Ovary (tissue), 9 donors: Measurements from ENCODE around the gene SHROOM3. TPM values are rescaled to one million over a fixed set of nuclear protein-coding genes. Genes with fewer than 3 reads are reported as not detected.

Experiments
- DNase-seq, 5 donors: peaks; one replicate each; pipeline ENCODE4 v3.0.0-alpha.2; 2019 to 2020
- H3K27ac ChIP-seq, 2 donors: fragments of 200-600 bp; one replicate each; pipeline versions ENCODE4 v1.5.1 to v1.8.0; 2019 to 2022
- H3K27me3 ChIP-seq: fragments of 200-600 bp; one replicate; pipeline ENCODE4 v1.8.0; 2022
- H3K36me3 ChIP-seq: fragments of 200-600 bp; sonication (generic); one replicate; pipeline ENCODE4 v1.5.1; 2019
- H3K4me1 ChIP-seq: one replicate; pipeline ENCODE4 v1.8.1; 2013; ENCODE audit warnings: mild to moderate bottlenecking, moderate library complexity; ENCODE audit not compliant: insufficient read depth
- H3K4me3 ChIP-seq: fragments of 200-600 bp; sonication (generic); one replicate; pipeline ENCODE4 v1.5.1; 2017
- H3K9me3 ChIP-seq, 2 donors: fragments of 200-600 bp in 1 of 2; sonication (generic) in 1 of 2; one replicate each; pipeline versions ENCODE4 v1.5.1 to v1.8.1; 2013 to 2019; ENCODE audit warnings: mild to moderate bottlenecking in 1 of 2, moderate library complexity in 1 of 2
- EP300 ChIP-seq: sonication (generic); formaldehyde crosslinking; IDR thresholded peaks from one replicate; pipeline ENCODE4 v1.6.1; 2017; ENCODE audit warnings: antibody characterized with exemption
- POLR2A ChIP-seq: fragments of 450-650 bp; IDR thresholded peaks from one replicate; pipeline ENCODE4 v1.6.1; 2017; ENCODE audit warnings: antibody characterized with exemption, mild to moderate bottlenecking, moderate library complexity
- WGBS, 3 donors: extraction: QIAGEN DNeasy Blood & Tissue Kit in 1 of 3; methylation state at CpG; one replicate each; pipeline versions ENCODE4 v1.1.5 to v1.1.7; 2013 to 2017; 5-methylcytosine and 5-hydroxymethylcytosine counted together
- intact Hi-C, 4 donors: fragments of 100-400 bp; cut with DNase I; formaldehyde crosslinking; loops; one replicate each; pipeline versions ENCODE4 v1.11.0 to v1.15.1; 2022 to 2023
- polyA plus RNA-seq, 2 donors: library from polyadenylated mRNA; stranded (reverse); fragments of 200-250 nt in 1 of 2; fragments of 350-450 nt in 1 of 2; fragmentation: Illumina TruSeq in 1 of 2; extraction: RNeasy Lipid Tissue Mini Kit (QIAGEN cat#74804) in 1 of 2; gene quantifications; one replicate each; pipeline ENCODE4 v1.2.3, GENCODE V29; 2013 to 2014
- total RNA-seq, 7 donors: library from RNA; depleted of rRNA in 2 of 7; stranded (reverse); fragments of >200 nt in 2 of 7; fragmentation: NEBNext Ultra II Directional in 3 of 7; extraction: Animal tissue kit (Norgen Biotek cat#: 25700) in 3 of 7; gene quantifications; one replicate each; pipeline versions ENCODE4 v1.1.0 to v1.2.4, GENCODE V29; 2016 to 2023
- TF ChIP-seq, protein P1 (sequence below), 3 donors: fragments of 450-650 bp in 2 of 3; fragments of 200-600 bp in 1 of 3; IDR thresholded peaks; one replicate each; pipeline versions ENCODE4 v1.5.1 to v1.8.0; 2016 to 2022; ENCODE audit warnings: antibody characterized with exemption in 3 of 3, mild to moderate bottlenecking in 1 of 3
- donor health status: DM: no; HTN: no; CAD: no; lungs with moderate emphysema.
- donor health status: DM: no; HTN: no; CAD: no.
- donor health status: Bipolar disorder and iron deficiency.
- donor health status: DM: yes; HTN: yes; CAD: no.
- donor health status: DM: no; HTN: no; CAD: no.
- donor health status: DM: yes; HTN: yes; CAD: no.

The SHROOM3 gene
- total and polyA plus RNA-seq, 9 donors: 0.80 to 70.1 (median 3.8) TPM

DNA sequence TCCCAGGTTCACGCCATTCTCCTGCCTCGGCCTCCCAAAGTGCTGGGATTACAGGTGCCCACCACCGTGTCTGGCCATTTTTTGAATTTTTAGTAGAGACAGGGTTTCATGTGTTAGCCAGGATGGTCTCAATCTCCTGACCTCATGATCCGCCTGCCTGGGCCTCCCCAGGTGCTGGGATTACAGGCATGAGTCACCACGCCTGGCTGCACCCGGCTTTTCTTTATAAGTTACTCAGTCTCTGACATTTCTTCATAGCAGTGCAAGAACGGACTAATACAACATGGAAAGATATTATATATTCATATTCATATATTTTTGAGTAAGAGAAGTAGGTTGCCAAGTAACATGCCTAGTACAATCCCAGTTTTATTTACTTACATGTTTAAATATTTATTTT, 22.9 kb downstream of the SHROOM3 start:
- H3K4me3 ChIP-seq: no peak overlapping the region
- no peaks in the 10 kb centered on the region for H3K27me3 ChIP-seq
- TF ChIP-seq, protein P1, sequence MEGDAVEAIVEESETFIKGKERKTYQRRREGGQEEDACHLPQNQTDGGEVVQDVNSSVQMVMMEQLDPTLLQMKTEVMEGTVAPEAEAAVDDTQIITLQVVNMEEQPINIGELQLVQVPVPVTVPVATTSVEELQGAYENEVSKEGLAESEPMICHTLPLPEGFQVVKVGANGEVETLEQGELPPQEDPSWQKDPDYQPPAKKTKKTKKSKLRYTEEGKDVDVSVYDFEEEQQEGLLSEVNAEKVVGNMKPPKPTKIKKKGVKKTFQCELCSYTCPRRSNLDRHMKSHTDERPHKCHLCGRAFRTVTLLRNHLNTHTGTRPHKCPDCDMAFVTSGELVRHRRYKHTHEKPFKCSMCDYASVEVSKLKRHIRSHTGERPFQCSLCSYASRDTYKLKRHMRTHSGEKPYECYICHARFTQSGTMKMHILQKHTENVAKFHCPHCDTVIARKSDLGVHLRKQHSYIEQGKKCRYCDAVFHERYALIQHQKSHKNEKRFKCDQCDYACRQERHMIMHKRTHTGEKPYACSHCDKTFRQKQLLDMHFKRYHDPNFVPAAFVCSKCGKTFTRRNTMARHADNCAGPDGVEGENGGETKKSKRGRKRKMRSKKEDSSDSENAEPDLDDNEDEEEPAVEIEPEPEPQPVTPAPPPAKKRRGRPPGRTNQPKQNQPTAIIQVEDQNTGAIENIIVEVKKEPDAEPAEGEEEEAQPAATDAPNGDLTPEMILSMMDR (IDR thresholded peaks at IDR 0.05): no peak
- TF ChIP-seq POLR2A: no peak
- no peak for TF ChIP-seq EP300
- no peak for DNase-seq
- intact Hi-C loops: no loop called here
- 88 to 96% (median 93%) methylated on average over 7 of the region's 7 CpGs for WGBS, 3 donors
- H3K4me1 ChIP-seq: no peaks in the 10 kb centered on the region
- H3K27ac ChIP-seq: no peak overlapping the region
- H3K36me3 ChIP-seq: no peaks in the 10 kb centered on the region
- no peaks in the 10 kb centered on the region for H3K9me3 ChIP-seq

DNA sequence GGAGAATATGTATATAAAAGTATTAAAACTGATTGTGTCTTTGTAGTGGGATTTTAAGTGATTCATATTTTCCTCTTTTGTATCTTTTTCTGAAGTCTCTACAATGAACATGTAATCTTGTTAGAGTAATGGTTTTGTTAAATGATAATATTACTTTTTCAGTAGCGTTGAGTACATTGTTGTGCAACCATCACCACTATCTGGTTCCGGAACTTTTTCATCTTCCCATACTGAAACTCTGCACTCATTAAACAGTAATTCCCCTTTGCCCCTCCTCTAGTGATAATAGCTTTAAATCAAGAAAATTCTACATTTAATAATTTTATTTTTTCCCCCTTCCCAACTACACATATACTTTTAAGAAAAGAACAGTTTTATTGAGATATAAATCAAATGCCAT, 23.3 kb downstream of the SHROOM3 start:
- intact Hi-C loops: no loop called here
- H3K27ac ChIP-seq: no peak overlapping the region
- H3K9me3 ChIP-seq: no peaks in the 10 kb centered on the region
- no peak overlapping the region for H3K4me3 ChIP-seq
- TF ChIP-seq POLR2A: no peak
- TF ChIP-seq, protein P1 (IDR thresholded peaks at IDR 0.05): no peak
- no peak for TF ChIP-seq EP300
- WGBS, 3 donors: 78 to 80% (median 80%) methylated on average over 2 of the region's 2 CpGs
- H3K27me3 ChIP-seq: no peaks in the 10 kb centered on the region
- H3K36me3 ChIP-seq: no peaks in the 10 kb centered on the region
- DNase-seq: no peak
- no peaks in the 10 kb centered on the region for H3K4me1 ChIP-seq

DNA sequence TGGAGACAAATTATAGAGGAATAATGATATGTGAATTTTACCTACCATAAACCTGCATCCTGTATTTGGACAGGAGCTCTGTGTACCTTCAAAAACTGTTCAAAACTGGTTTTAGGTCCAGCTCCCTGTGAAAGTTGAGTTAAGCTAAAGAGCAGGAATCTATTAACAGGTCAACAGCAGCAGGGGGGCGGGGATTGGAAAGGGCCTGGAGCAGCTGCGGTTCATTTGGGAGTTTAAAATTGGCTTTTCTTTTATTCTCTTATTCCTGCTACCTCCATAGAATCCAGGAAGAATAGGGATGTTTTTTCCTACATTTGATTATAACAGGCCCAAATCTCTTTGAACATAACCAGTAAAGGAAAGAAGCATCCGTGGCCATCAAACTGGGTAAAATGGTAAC, 23.8 kb downstream of the SHROOM3 start:
- no peak overlapping the region for H3K4me3 ChIP-seq
- no peak for DNase-seq
- no peaks in the 10 kb centered on the region for H3K36me3 ChIP-seq
- WGBS, 3 donors: 34 to 42% (median 36%) methylated on average over 3 of the region's 3 CpGs
- H3K27me3 ChIP-seq: no peaks in the 10 kb centered on the region
- no peak overlapping the region for H3K27ac ChIP-seq
- intact Hi-C loops: no loop called here
- no peaks in the 10 kb centered on the region for H3K4me1 ChIP-seq
- peaks cover 0 to 1% of the 10 kb centered on the region in 2 donors for H3K9me3 ChIP-seq
- TF ChIP-seq EP300 (no peak), POLR2A (no peak)
- TF ChIP-seq, protein P1 (IDR thresholded peaks at IDR 0.05): no peak

DNA sequence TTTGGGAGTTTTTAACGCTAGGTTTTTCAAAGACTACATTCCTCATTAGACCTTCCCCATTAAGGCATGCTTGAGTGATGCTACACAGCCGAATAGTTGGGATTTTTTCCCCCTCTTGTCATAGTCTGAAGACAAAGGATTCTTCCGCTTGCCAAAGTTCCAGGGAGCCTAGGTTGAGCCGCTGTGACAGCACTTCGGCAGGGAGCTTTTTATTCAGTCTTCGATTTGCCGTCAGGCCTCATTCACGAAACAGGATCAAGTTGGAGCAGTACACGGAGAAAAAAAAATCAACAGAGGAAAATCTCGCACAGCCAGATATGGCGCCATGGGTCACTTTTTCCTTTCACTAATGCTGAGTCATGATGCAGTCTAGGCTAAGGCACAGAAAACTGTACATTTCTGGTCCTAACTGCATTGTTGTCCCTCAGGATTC, 24.3 kb downstream of the SHROOM3 start:
- no peak for TF ChIP-seq EP300
- TF ChIP-seq, protein P1 (IDR thresholded peaks at IDR 0.05): no peak
- TF ChIP-seq POLR2A: no peak
- 70 to 75% (median 75%) methylated on average over 11 of the region's 11 CpGs for WGBS, 3 donors

More for the DNA sequence above, 24.3 kb downstream of the SHROOM3 start:
- Histone ChIP-seq H3K36me3 (no peaks in the 10 kb centered on the region), H3K4me3 (no peak overlapping the region), H3K27me3 (no peaks in the 10 kb centered on the region), H3K4me1 (no peaks in the 10 kb centered on the region), H3K9me3 (peaks cover 0 to 4% of the 10 kb centered on the region in 2 donors), H3K27ac (no peak overlapping the region)
- no peak for DNase-seq
- intact Hi-C loops: no loop called here
